ENCODE measurements around the gene MRPL54.
"Not testable (repeated sequence)": the region's sequence is repeated elsewhere in the genome, so short reads cannot be mapped to it uniquely, and the experiment has no call there.

The MRPL54 gene

GRCh38 chr19:3813473-3814392 lies 51.3 kb downstream of the MRPL54 start:
- H3K9me3 ChIP-seq (ENCODE audit: control insufficient read depth, insufficient read depth, low read length) = no peaks in the 10 kb centered on the region
- no peaks in the 10 kb centered on the region for H3K36me3 ChIP-seq (ENCODE audit: insufficient read depth, low read length)
- no peaks in the 10 kb centered on the region for H3K4me1 ChIP-seq (ENCODE audit: insufficient read depth, low read length)
- no peak overlapping the region for H3K9ac ChIP-seq (ENCODE audit: low read depth, low read length)

GRCh38 chr19:3814648-3815047 lies 52.2 kb downstream of the MRPL54 start:
- Histone ChIP-seq H3K9me3 (ENCODE audit: control insufficient read depth, insufficient read depth, low read length) (no peaks in the 10 kb centered on the region), H3K36me3 (ENCODE audit: insufficient read depth, low read length) (no peaks in the 10 kb centered on the region), H3K4me1 (ENCODE audit: insufficient read depth, low read length) (no peaks in the 10 kb centered on the region), H3K9ac (ENCODE audit: low read depth, low read length) (no peak overlapping the region)

DNA sequence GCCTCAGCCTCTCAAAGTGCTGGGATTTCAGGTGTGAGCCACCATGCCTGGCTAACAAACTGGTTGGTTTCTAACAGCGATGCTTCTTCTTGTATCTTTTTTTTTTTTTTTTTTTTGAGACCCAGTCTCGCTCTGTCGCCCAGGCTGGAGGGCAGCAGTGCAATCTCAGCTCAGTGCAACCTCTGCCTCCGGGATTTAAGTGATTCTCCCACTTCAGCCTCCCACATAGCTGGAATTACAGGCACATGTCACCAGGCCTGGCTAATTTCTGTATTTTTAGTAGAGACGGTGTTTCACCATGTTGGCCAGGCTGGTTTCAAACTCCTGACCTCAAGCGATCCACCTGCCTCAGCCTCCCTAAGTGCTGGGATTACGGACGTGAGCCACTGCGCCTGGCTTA lies 53.7 kb downstream of the MRPL54 start:
- not testable (repeated sequence) for H3K9me3 ChIP-seq (ENCODE audit: control insufficient read depth, insufficient read depth, low read length); H3K9ac ChIP-seq (ENCODE audit: low read depth, low read length); H3K36me3 ChIP-seq (ENCODE audit: insufficient read depth, low read length); H3K4me1 ChIP-seq (ENCODE audit: insufficient read depth, low read length)

GRCh38 chr19:3816566-3817218 lies 54.2 kb downstream of the MRPL54 start:
- Histone ChIP-seq H3K36me3 (ENCODE audit: insufficient read depth, low read length) (no peaks in the 10 kb centered on the region), H3K9ac (ENCODE audit: low read depth, low read length) (no peak overlapping the region), H3K9me3 (ENCODE audit: control insufficient read depth, insufficient read depth, low read length) (no peaks in the 10 kb centered on the region), H3K4me1 (ENCODE audit: insufficient read depth, low read length) (no peaks in the 10 kb centered on the region)

Measured in ES-I3 (cell line).